WTC11 (cell line): ENCODE results near the gene FBXO3.

Experiments used
- AFF4 ChIP-seq: sonication (generic); formaldehyde crosslinking; IDR thresholded peaks from 2 replicates; pipeline ENCODE4 v1.8.1; 2023; ENCODE audit warnings: mild to moderate bottlenecking, missing genetic modification reagents, borderline replicate concordance
- ATF3 ChIP-seq: sonication (generic); formaldehyde crosslinking; conservative IDR thresholded peaks from 2 replicates; pipeline ENCODE4 v1.8.1; 2022; ENCODE audit warnings: mild to moderate bottlenecking, missing genetic modification reagents
- ATF6 ChIP-seq: sonication (generic); formaldehyde crosslinking; IDR thresholded peaks from 2 replicates; pipeline ENCODE4 v1.8.1; 2023; ENCODE audit warnings: mild to moderate bottlenecking, missing genetic modification reagents
- CBFB ChIP-seq: sonication (generic); formaldehyde crosslinking; IDR thresholded peaks from 2 replicates; pipeline ENCODE4 v1.8.1; 2022; ENCODE audit warnings: mild to moderate bottlenecking, low read depth, missing genetic modification reagents
- CREB1 ChIP-seq: sonication (generic); formaldehyde crosslinking; IDR thresholded peaks from 2 replicates; pipeline ENCODE4 v1.8.0; 2023; ENCODE audit warnings: mild to moderate bottlenecking, missing genetic modification reagents
- CTCF ChIP-seq: fragments of 200-600 bp; IDR thresholded peaks from 2 replicates; pipeline ENCODE4 v1.8.0; 2022; ENCODE audit warnings: antibody characterized with exemption
- MAX ChIP-seq: sonication (generic); formaldehyde crosslinking; IDR thresholded peaks from 2 replicates; pipeline ENCODE4 v1.8.0; 2022; ENCODE audit warnings: mild to moderate bottlenecking, missing genetic modification reagents
- NFE2L1 ChIP-seq: sonication (generic); formaldehyde crosslinking; IDR thresholded peaks from 2 replicates; pipeline ENCODE4 v1.8.1; 2023; ENCODE audit warnings: missing genetic modification reagents
- SP1 ChIP-seq: sonication (generic); formaldehyde crosslinking; conservative IDR thresholded peaks from 2 replicates; pipeline ENCODE4 v1.8.1; 2022; ENCODE audit warnings: missing genetic modification reagents
- USF1 ChIP-seq: sonication (generic); formaldehyde crosslinking; IDR thresholded peaks from 2 replicates; pipeline ENCODE4 v1.8.0; 2022; ENCODE audit warnings: mild to moderate bottlenecking, missing genetic modification reagents
- USF2 ChIP-seq: sonication (generic); formaldehyde crosslinking; IDR thresholded peaks from 2 replicates; pipeline ENCODE4 v1.8.1; 2023; ENCODE audit warnings: mild to moderate bottlenecking, missing genetic modification reagents, moderate library complexity
- ZNF512 ChIP-seq: sonication (generic); formaldehyde crosslinking; IDR thresholded peaks from 2 replicates; pipeline ENCODE4 v1.8.1; 2022; ENCODE audit warnings: missing genetic modification reagents, borderline replicate concordance

- 0 out of 2 replicates have a peak, but pooled peaks have one; percentile 39 for TF ChIP-seq SP1 (CRISPR knock-in tag)
- peak; percentile 56; the same call in 1 of the 2 replicates for TF ChIP-seq MAX (CRISPR knock-in tag)
- no peak for TF ChIP-seq CBFB (CRISPR knock-in tag)
- no peak for TF ChIP-seq CTCF
- TF ChIP-seq USF2 (CRISPR knock-in tag), result 0 out of 2 replicates have a peak, but pooled peaks have one; percentile 15
- no peak for TF ChIP-seq USF1 (CRISPR knock-in tag)
- no peak for TF ChIP-seq AFF4 (CRISPR knock-in tag)
- no peak for TF ChIP-seq ATF6
- TF ChIP-seq ATF3 (CRISPR knock-in tag), result no peak
- no peak for TF ChIP-seq ZNF512 (CRISPR knock-in tag)
- no peak for TF ChIP-seq CREB1 (CRISPR knock-in tag)
- TF ChIP-seq NFE2L1 (CRISPR knock-in tag), result no peak
Observed at GRCh38 chr11:33802194-33802950, 28.1 kb upstream of the FBXO3 start.
